Suprapubic skin (tissue), 3 donors: ENCODE data around the gene ZNF786.

ENCODE experiments used
- POLR2AphosphoS5 ChIP-seq, 3 donors: sonication (generic); formaldehyde crosslinking; IDR thresholded peaks; one replicate each; pipeline ENCODE4 v1.6.1; 2017; ENCODE audit warnings: antibody characterized with exemption in 3 of 3
- TF ChIP-seq, protein P1 (sequence below), 2 donors: fragments of 200-600 bp in 1 of 2; fragments of 450-650 bp in 1 of 2; sonication (generic) in 1 of 2; IDR thresholded peaks; one replicate each; pipeline ENCODE4 v1.5.1; 2016 to 2019; ENCODE audit warnings: antibody characterized with exemption in 2 of 2, mild to moderate bottlenecking in 1 of 2, moderate library complexity in 1 of 2

GRCh38 chr7:149027611-149028345, 62.7 kb downstream of the ZNF786 start:
- TF ChIP-seq, protein P1, sequence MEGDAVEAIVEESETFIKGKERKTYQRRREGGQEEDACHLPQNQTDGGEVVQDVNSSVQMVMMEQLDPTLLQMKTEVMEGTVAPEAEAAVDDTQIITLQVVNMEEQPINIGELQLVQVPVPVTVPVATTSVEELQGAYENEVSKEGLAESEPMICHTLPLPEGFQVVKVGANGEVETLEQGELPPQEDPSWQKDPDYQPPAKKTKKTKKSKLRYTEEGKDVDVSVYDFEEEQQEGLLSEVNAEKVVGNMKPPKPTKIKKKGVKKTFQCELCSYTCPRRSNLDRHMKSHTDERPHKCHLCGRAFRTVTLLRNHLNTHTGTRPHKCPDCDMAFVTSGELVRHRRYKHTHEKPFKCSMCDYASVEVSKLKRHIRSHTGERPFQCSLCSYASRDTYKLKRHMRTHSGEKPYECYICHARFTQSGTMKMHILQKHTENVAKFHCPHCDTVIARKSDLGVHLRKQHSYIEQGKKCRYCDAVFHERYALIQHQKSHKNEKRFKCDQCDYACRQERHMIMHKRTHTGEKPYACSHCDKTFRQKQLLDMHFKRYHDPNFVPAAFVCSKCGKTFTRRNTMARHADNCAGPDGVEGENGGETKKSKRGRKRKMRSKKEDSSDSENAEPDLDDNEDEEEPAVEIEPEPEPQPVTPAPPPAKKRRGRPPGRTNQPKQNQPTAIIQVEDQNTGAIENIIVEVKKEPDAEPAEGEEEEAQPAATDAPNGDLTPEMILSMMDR (IDR thresholded peaks at IDR 0.05), result no peak
- no peak for TF ChIP-seq POLR2AphosphoS5 (IDR thresholded peaks at IDR 0.05)
